COLO829 (cell line): ENCODE results near the gene CORIN.
"Not testable (repeated sequence)": the region's sequence is repeated elsewhere in the genome, so short reads cannot be mapped to it uniquely, and the experiment has no call there.

Experiments used
- DNase-seq: peaks from one replicate; pipeline ENCODE4 v3.0.0; 2012; ENCODE audit warnings: low spot score

CORIN gene

DNA sequence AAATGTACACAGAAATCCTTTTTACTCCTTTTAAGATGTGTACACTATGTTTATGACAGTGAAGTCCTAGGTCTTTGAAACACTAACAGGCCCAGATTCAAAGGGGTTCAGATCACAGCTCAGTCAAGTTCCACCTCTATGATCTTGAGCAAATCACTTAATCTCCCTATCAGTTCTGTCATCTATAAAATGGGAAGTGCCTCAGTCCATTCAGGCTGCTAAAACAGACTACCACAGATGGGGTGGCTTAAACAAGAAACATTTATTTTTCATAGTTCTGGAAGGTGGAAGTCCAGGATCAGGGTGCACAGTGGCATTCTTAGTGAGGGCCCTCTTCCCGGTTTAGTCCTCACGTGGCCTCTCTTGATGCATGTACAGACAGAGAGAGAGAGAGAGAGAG, 117.1 kb downstream of the CORIN start:
- no peak for DNase-seq

DNA sequence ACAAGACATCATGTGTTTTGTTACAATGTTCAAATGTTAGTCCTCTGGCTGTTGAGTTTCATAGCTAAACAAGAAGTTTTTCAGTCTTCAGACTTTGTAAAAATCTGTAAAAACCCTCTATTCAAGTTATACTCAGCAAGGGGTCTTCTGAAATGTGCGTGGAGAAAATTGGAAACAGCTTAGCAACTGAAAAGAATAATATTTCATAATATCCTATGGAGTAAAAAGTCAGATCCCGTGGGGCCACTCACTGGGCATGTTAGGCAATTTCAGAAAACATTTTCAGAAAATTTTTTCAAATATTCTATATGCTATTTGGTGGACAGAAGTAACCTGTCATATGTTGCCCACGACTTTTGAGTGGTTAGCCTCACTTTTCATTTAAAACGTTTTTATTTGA, 118.3 kb downstream of the CORIN start:
- no peak for DNase-seq

DNA sequence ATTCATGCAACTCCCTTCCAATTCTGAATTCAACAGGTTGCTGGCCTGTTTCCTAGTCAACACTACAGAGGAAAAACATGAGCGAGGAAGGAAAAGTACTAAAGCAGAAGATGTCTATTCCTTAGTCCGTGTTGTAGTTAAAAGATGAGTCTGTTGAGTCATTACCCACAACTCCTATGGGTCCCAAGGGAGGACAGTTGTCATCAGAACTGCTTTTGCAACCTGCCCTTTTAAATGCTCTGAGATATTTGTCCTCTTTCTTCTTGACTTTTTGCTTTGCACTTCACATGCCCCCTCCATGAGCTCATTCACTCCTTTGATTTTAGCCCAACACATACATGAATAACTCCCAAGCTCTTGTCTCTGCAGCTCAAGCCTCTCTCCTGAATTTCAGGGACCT, 119.2 kb downstream of the CORIN start:
- DNase-seq, result no peak

DNA sequence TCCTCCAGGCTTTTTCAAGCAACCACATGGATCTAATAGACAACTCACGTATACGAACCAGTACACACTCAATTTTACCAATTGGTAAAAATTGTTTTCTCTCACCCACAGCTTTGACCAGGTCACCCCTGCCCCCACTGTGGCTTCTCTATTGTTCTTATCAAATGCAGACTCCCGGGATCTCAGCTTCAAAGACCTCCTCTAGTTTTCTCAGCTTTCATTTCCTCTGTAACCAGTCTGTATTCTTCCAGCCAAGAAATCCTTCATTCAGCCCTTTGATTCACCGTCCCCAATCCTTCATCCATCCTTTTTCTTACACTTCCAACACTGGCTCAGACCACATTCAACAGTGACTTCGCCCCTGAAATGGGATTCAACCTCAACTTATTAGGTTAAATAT, 120.7 kb downstream of the CORIN start:
- no peak for DNase-seq

GRCh38 chr4:47715716-47716416, 122.0 kb downstream of the CORIN start:
- no peak for DNase-seq

GRCh38 chr4:47714269-47714668, 123.6 kb downstream of the CORIN start:
- no peak for DNase-seq

DNA sequence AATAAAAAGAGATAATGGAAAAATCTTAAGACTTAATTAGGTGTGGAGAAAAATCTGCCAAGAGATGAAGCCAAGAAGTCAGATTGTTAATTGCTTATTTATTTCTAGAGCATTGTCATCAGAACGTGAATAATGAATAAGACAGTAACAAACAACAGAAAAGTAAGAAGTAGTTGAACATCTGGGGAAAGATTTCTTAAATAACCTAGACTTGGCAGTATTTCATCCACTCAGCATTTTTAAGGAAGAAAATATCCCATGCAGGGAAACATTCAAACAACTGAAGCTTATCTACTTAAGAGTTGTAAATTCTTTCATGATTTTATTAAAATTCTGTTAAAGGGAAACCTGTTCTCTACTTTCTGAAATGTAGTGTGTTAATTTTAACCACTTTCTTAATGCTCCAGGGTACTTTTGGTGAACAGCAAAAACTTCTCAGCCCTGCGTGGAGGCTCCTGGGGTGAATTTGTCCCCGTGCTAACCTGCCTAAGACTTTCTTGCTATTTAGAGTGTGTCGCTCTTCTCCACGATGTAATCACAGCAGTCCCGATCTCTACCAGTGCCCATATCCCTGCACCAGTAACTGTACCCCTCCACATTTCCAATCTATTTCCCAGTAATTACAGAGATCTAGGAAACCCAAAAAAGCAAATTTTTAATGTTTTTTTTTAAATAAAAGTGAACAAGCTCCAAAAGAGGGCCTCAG, 124.6 kb downstream of the CORIN start:
- no peak for DNase-seq

DNA sequence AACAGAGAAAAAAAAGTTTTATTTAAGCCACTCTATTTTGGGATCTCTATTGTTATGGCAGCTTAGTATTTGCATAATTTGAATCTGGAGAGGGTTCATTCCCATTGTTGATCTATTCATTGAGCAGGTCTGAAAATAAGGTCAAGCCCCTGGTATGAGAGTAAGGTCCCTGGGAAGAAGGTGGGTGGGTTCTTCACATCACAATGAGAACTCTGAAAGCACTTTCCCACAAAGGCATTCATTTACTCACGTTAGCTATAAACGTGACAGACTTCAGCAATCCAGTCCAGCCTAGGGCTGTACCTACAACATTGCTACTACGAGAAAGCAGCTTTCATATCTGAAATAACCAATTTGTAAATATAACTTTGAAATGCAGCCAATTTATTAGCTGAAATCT, 126.2 kb downstream of the CORIN start:
- DNase-seq, result no peak

- no peak for DNase-seq
Observed at GRCh38 chr4:47711183-47711582, 126.7 kb downstream of the CORIN start.

DNA sequence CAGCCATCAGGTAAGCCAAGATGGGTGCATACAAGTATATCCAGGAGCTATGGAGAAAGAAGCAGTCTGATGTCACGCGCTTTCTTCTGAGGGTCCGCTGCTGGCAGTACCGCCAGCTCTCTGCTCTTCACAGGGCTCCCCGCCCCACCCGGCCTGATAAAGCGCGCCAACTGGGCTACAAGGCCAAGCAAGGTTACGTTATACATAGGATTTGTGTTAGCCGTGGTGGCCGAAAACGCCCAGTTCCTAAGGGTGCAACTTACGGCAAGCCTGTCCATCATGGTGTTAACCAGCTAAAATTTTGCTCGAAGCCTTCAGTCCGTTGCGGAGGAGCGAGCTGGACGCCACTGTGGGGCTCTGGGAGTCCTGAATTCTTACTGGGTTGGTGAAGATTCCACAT, 131.5 kb downstream of the CORIN start:
- not testable (repeated sequence) for DNase-seq

- no peak for DNase-seq
Observed at GRCh38 chr4:47705326-47705981, 132.4 kb downstream of the CORIN start.

GRCh38 chr4:47704693-47705325, 133.1 kb downstream of the CORIN start:
- DNase-seq, result no peak

GRCh38 chr4:47703956-47704355, 133.9 kb downstream of the CORIN start:
- no peak for DNase-seq

DNA sequence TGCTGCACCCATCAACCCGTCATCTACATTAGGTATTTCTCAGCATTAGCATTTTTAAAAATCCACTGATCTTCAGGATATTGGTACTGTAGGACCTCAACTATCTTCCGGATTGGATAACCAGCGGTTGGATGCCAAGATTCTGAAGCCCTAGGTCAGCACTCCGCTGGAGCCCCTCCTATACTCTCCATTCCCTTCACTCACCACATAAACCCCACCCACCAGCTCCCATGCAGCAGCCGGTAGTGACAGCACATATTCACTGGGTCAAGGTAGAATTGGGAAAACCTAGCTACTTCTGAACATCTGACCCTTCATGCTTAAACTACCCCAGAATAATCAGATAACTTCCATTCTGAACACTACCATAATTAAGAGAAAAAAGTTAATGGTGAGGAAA, 134.9 kb downstream of the CORIN start:
- no peak for DNase-seq

DNA sequence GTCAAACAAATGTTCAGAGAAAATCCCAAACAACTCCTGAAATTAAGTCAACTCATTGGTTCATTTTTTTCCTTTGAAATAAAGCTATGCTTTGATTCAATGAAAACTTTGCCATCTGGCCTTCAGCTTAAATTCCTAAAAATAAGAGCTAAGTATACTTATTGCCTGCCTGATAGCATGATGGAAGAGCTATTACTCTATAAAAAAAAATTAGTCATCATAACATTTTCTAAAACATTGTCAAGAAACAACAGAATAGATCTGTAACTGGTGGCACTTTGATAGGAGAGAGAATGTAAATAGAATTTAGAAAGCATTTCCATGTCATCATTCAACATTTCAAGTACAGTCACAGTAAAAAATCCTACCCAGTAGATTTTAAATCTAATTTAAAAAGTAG, 136.6 kb downstream of the CORIN start:
- DNase-seq, result no peak

- DNase-seq, result no peak
Observed at GRCh38 chr4:47698837-47699236, 139.0 kb downstream of the CORIN start.

DNA sequence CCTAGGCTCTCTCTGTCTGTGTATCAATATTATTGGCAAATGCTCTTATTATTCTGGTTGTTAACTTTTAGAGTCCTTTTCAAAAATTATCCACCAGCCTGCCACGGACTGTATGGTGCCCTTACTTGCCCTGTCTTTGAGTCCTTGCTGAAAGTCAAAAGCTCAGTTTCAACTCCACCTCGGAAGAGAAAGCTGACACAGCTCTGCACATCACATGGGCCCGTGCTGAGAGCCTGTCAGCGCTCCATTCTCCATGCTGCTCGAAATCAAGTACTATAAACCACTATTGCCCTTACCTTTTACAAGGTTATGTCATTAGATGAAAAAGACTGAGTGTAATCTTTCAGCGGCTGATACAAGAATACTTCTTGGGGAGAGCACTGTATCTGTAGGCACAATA, 141.0 kb downstream of the CORIN start:
- DNase-seq, result no peak

- DNase-seq, result no peak
Observed at GRCh38 chr4:47695260-47695659, 142.6 kb downstream of the CORIN start.

DNA sequence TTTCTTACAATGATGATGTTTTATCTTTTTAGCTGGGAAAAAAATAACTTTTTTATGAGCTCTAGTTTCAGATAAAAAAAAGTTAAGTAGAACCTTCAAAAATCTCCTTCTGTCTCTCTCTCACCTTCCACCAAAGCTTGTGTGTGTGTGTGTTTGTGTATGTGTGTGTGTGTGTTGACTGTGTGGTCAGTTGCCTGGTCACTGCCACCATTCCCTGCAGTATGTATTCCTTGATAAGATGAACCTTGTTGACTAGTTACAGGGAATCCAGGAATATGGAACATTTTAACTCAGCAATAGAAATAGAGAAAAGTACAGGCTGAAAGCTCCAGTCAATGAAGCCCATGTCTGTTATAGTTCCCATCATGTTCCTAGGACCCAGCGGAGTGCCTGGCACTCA, 143.5 kb downstream of the CORIN start:
- DNase-seq, result no peak

GRCh38 chr4:47692691-47693090, 145.2 kb downstream of the CORIN start:
- DNase-seq, result no peak

GRCh38 chr4:47691757-47692383, 146.0 kb downstream of the CORIN start:
- not testable (repeated sequence) for DNase-seq

GRCh38 chr4:47690611-47691010, 147.3 kb downstream of the CORIN start:
- no peak for DNase-seq
